Esophagus (tissue), 2 donors: ENCODE data around the gene MXD1. TPM values are rescaled to one million over a fixed set of nuclear protein-coding genes. Genes with fewer than 3 reads are reported as not detected.

ENCODE experiments used
- H3K27ac ChIP-seq, 2 donors: one replicate each; pipeline ENCODE4 v1.5.1; 2013; ENCODE audit warnings: low read depth in 2 of 2, mild to moderate bottlenecking in 2 of 2, inconsistent platforms in 1 of 2, low read length in 1 of 2, moderate library complexity in 1 of 2
- H3K27me3 ChIP-seq, 2 donors: one replicate each; pipeline ENCODE4 v1.6.1; 2013; ENCODE audit warnings: low read length in 2 of 2, control low read depth in 1 of 2, mild to moderate bottlenecking in 1 of 2; ENCODE audit not compliant: insufficient read depth in 2 of 2, control insufficient read depth in 1 of 2
- H3K36me3 ChIP-seq, 2 donors: one replicate each; pipeline ENCODE4 v1.6.1; 2013; ENCODE audit warnings: low read length in 1 of 2; ENCODE audit not compliant: control insufficient read depth in 2 of 2, insufficient read depth in 2 of 2
- H3K4me1 ChIP-seq, 2 donors: one replicate each; pipeline ENCODE4 v1.6.1; 2013; ENCODE audit warnings: low read length in 1 of 2; ENCODE audit not compliant: control insufficient read depth in 2 of 2, insufficient read depth in 2 of 2
- H3K4me3 ChIP-seq, 2 donors: one replicate each; pipeline ENCODE4 v1.5.1; 2013; ENCODE audit warnings: low read length in 2 of 2, mild to moderate bottlenecking in 2 of 2, low read depth in 1 of 2, moderate library complexity in 1 of 2
- H3K9me3 ChIP-seq, 2 donors: one replicate each; pipeline ENCODE4 v1.6.1; 2013; ENCODE audit warnings: mild to moderate bottlenecking in 2 of 2, low read depth in 1 of 2, low read length in 1 of 2, moderate library complexity in 1 of 2; ENCODE audit not compliant: control insufficient read depth in 2 of 2, insufficient read depth in 1 of 2
- WGBS, 2 donors: extraction: QIAGEN DNeasy Blood & Tissue Kit; methylation state at CpG; one replicate each; pipeline ENCODE4 v1.1.7; 2013; 5-methylcytosine and 5-hydroxymethylcytosine counted together
- polyA plus RNA-seq, 2 donors: library from polyadenylated mRNA; stranded (reverse); fragments of 200-250 nt; gene quantifications; one replicate each; pipeline ENCODE4 v1.2.3, GENCODE V29; 2013
- donor health status: healthy with polysubstance abuse.
- donor health status: Bipolar disorder and iron deficiency.

MXD1 gene
- polyA plus RNA-seq, 2 donors = 75.9 to 140 TPM

GRCh38 chr2:69961496-69961895 lies 46.6 kb downstream of the MXD1 start, which contains the start of gene ASPRV1:
Gene ASPRV1, minus strand, starts transcription at chr2:69961631. Its CDS starts 195 bp downstream, at chr2:69961436.
- Histone ChIP-seq H3K27me3 (no peaks in the 10 kb centered on the region), H3K36me3 (no peaks in the 10 kb centered on the region), H3K27ac (no peak within 1 kb of the TSS), H3K4me3 (no peak within 1 kb of the TSS), H3K9me3 (no peaks in the 10 kb centered on the region), H3K4me1 (no peaks in the 10 kb centered on the region)
- 84 to 90% methylated on average over 14 of the region's 14 CpGs for WGBS, 2 donors

GRCh38 chr2:69962986-69963730 lies 48.2 kb downstream of the MXD1 start:
- H3K4me3 ChIP-seq = no peak overlapping the region
- WGBS, 2 donors = 94 to 95% methylated on average over 8 of the region's 8 CpGs
- H3K27me3 ChIP-seq = no peaks in the 10 kb centered on the region
- peaks cover 0 to 5% of the 10 kb centered on the region in 2 donors for H3K4me1 ChIP-seq
- no peaks in the 10 kb centered on the region for H3K36me3 ChIP-seq
- no peaks in the 10 kb centered on the region for H3K9me3 ChIP-seq
- no peak overlapping the region for H3K27ac ChIP-seq

- H3K27me3 ChIP-seq = no peaks in the 10 kb centered on the region
- H3K4me1 ChIP-seq = peaks cover 0 to 5% of the 10 kb centered on the region in 2 donors
- H3K9me3 ChIP-seq = no peaks in the 10 kb centered on the region
- 49 to 69% methylated on average over 7 of the region's 7 CpGs for WGBS, 2 donors
- H3K4me3 ChIP-seq = no peak overlapping the region
- no peaks in the 10 kb centered on the region for H3K36me3 ChIP-seq
- no peak overlapping the region for H3K27ac ChIP-seq
Observed at GRCh38 chr2:69964353-69964841, 49.5 kb downstream of the MXD1 start.

GRCh38 chr2:69965756-69966445 lies 51.0 kb downstream of the MXD1 start:
- Histone ChIP-seq H3K9me3 (no peaks in the 10 kb centered on the region), H3K27me3 (no peaks in the 10 kb centered on the region), H3K4me3 (no peak overlapping the region), H3K27ac (no peak overlapping the region), H3K4me1 (peaks cover 0 to 5% of the 10 kb centered on the region in 2 donors), H3K36me3 (no peaks in the 10 kb centered on the region)
- WGBS, 2 donors = 84 to 93% methylated on average over 8 of the region's 8 CpGs

GRCh38 chr2:69966496-69966895 lies 51.6 kb downstream of the MXD1 start:
- 61 to 87% methylated on average over 2 of the region's 2 CpGs for WGBS, 2 donors
- Histone ChIP-seq H3K36me3 (no peaks in the 10 kb centered on the region), H3K27me3 (no peaks in the 10 kb centered on the region), H3K9me3 (no peaks in the 10 kb centered on the region), H3K4me1 (peaks cover 0 to 5% of the 10 kb centered on the region in 2 donors), H3K27ac (no peak overlapping the region), H3K4me3 (no peak overlapping the region)

GRCh38 chr2:69968609-69969008 lies 53.7 kb downstream of the MXD1 start:
- H3K36me3 ChIP-seq = no peaks in the 10 kb centered on the region
- peaks cover 0 to 5% of the 10 kb centered on the region in 2 donors for H3K4me1 ChIP-seq
- H3K4me3 ChIP-seq = no peak overlapping the region
- H3K27me3 ChIP-seq = no peaks in the 10 kb centered on the region
- WGBS, 2 donors = 88 to 92% methylated on average over 10 of the region's 10 CpGs
- no peak overlapping the region for H3K27ac ChIP-seq
- H3K9me3 ChIP-seq = no peaks in the 10 kb centered on the region

GRCh38 chr2:69969126-69969983 lies 54.4 kb downstream of the MXD1 start:
- Histone ChIP-seq H3K36me3 (no peaks in the 10 kb centered on the region), H3K27ac (no peak overlapping the region), H3K27me3 (no peaks in the 10 kb centered on the region), H3K9me3 (no peaks in the 10 kb centered on the region), H3K4me3 (no peak overlapping the region), H3K4me1 (peaks cover 0 to 5% of the 10 kb centered on the region in 2 donors)
- 86 to 91% methylated on average over 16 of the region's 16 CpGs for WGBS, 2 donors

- WGBS, 2 donors = 50 to 75% methylated on average over 4 of the region's 4 CpGs
- H3K4me3 ChIP-seq = no peak overlapping the region
- no peak overlapping the region for H3K27ac ChIP-seq
- no peaks in the 10 kb centered on the region for H3K9me3 ChIP-seq
- no peaks in the 10 kb centered on the region for H3K36me3 ChIP-seq
- H3K4me1 ChIP-seq = peaks cover 0 to 5% of the 10 kb centered on the region in 2 donors
- H3K27me3 ChIP-seq = no peaks in the 10 kb centered on the region
Observed at GRCh38 chr2:69969991-69970390, 55.1 kb downstream of the MXD1 start.

GRCh38 chr2:69972822-69973221 lies 57.9 kb downstream of the MXD1 start:
- Histone ChIP-seq H3K4me1 (no peaks in the 10 kb centered on the region), H3K27me3 (no peaks in the 10 kb centered on the region), H3K36me3 (no peaks in the 10 kb centered on the region), H3K4me3 (no peak overlapping the region), H3K9me3 (no peaks in the 10 kb centered on the region), H3K27ac (no peak overlapping the region)
- WGBS, 2 donors = 94 to 96% methylated on average over 1 of the region's 1 CpG
